Measurements from ENCODE around the gene GAS2. TPM values are rescaled to one million over a fixed set of nuclear protein-coding genes. Genes with fewer than 3 reads are reported as not detected.

The GAS2 gene
- total RNA-seq, 1 experiment from 2014 or later: 2.8 TPM

- no peak overlapping the region for H3K27ac ChIP-seq
- H2AFZ ChIP-seq: no peak overlapping the region
- H3K4me2 ChIP-seq: no peak overlapping the region
- no peaks in the 10 kb centered on the region for H3K9me3 ChIP-seq (ENCODE audit: insufficient read depth, low read depth)
- no TSS peak for BruUV-seq (replicated peaks)
- no peaks in the 10 kb centered on the region for H3K27me3 ChIP-seq (ENCODE audit: insufficient read depth, low read depth)
- no peaks in the 10 kb centered on the region for H3F3A ChIP-seq (ENCODE audit: insufficient read depth, low read depth)
- H3K4me1 ChIP-seq (replicated peaks; ENCODE audit: insufficient read depth): no peaks in the 10 kb centered on the region
- TF ChIP-seq EZH2 (IDR thresholded peaks at IDR 0.05; ENCODE audit: low read depth): no peak
- TF ChIP-seq, protein P1, sequence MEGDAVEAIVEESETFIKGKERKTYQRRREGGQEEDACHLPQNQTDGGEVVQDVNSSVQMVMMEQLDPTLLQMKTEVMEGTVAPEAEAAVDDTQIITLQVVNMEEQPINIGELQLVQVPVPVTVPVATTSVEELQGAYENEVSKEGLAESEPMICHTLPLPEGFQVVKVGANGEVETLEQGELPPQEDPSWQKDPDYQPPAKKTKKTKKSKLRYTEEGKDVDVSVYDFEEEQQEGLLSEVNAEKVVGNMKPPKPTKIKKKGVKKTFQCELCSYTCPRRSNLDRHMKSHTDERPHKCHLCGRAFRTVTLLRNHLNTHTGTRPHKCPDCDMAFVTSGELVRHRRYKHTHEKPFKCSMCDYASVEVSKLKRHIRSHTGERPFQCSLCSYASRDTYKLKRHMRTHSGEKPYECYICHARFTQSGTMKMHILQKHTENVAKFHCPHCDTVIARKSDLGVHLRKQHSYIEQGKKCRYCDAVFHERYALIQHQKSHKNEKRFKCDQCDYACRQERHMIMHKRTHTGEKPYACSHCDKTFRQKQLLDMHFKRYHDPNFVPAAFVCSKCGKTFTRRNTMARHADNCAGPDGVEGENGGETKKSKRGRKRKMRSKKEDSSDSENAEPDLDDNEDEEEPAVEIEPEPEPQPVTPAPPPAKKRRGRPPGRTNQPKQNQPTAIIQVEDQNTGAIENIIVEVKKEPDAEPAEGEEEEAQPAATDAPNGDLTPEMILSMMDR (conservative IDR thresholded peaks at IDR 0.05): no peak
- POLR2A ChIA-PET (ENCODE audit: unreplicated experiment): no interaction called here
- no peaks in the 10 kb centered on the region for H3K79me2 ChIP-seq (ENCODE audit: low read depth)
- no peak for DNase-seq
- intact Hi-C loops (cut with micrococcal nuclease; ENCODE audit: unreplicated experiment): no loop called here
- no peaks in the 10 kb centered on the region; the same call in 1 of the 2 replicates for H4K20me1 ChIP-seq (ENCODE audit: insufficient read depth)
- H3K36me3 ChIP-seq (ENCODE audit: low read depth): no peaks in the 10 kb centered on the region
- CTCF ChIA-PET: no interaction called here
- no peaks in the 10 kb centered on the region for H3K9me2 ChIP-seq (ENCODE audit: insufficient read depth)
- H3K4me3 ChIP-seq: no peak overlapping the region
These were observed 18.7 kb downstream of the GAS2 start for GRCh38 chr11:22685111-22685510.

DNA sequence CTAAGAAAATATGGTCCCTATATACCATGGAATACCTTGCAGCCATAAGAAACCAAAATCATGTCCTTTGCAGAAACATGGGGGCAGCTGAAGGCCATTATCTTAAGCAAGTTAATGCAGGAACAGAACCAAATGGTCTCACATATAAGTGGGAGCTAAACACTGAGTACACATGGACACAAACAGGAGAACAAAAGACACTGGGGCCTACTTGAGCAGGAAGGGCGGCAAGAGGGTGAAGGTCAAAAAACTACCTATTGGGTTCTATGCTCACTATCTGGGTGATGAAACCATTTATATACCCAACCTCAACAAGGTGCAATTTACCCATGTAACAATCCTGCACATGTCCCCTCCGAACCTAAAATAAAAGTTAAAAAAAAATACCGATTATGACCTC is 22.5 kb downstream of the GAS2 start:
- CTCF ChIA-PET: no interaction called here
- Histone ChIP-seq H3K27ac (no peak overlapping the region), H3K4me3 (no peak overlapping the region), H3F3A (ENCODE audit: insufficient read depth, low read depth) (no peaks in the 10 kb centered on the region), H3K4me1 (replicated peaks; ENCODE audit: insufficient read depth) (no peaks in the 10 kb centered on the region), H3K79me2 (ENCODE audit: low read depth) (no peaks in the 10 kb centered on the region), H4K20me1 (ENCODE audit: insufficient read depth) (no peaks in the 10 kb centered on the region; the same call in 1 of the 2 replicates), H2AFZ (no peak overlapping the region), H3K36me3 (ENCODE audit: low read depth) (no peaks in the 10 kb centered on the region), H3K9me2 (ENCODE audit: insufficient read depth) (no peaks in the 10 kb centered on the region), H3K4me2 (no peak overlapping the region), H3K9me3 (ENCODE audit: insufficient read depth, low read depth) (no peaks in the 10 kb centered on the region), H3K27me3 (ENCODE audit: insufficient read depth, low read depth) (no peaks in the 10 kb centered on the region)
- no peak for DNase-seq
- POLR2A ChIA-PET (ENCODE audit: unreplicated experiment): no interaction called here
- no TSS peak for BruUV-seq (replicated peaks)
- TF ChIP-seq EZH2 (IDR thresholded peaks at IDR 0.05; ENCODE audit: low read depth): no peak
- TF ChIP-seq, protein P1 (conservative IDR thresholded peaks at IDR 0.05): no peak
- intact Hi-C loops (cut with micrococcal nuclease; ENCODE audit: unreplicated experiment): no loop called here

- POLR2A ChIA-PET (ENCODE audit: unreplicated experiment): interaction anchor here (0.5 kb wide), 1 partner anchor 18 kb away, joined by 3 read pairs; no protein-coding TSS in a partner anchor
- Histone ChIP-seq H3K79me2 (ENCODE audit: low read depth) (no peaks in the 10 kb centered on the region), H3K4me3 (no peak overlapping the region), H3K9me2 (ENCODE audit: insufficient read depth) (no peaks in the 10 kb centered on the region), H3K4me1 (replicated peaks; ENCODE audit: insufficient read depth) (no peaks in the 10 kb centered on the region), H3K27ac (no peak overlapping the region), H3F3A (ENCODE audit: insufficient read depth, low read depth) (no peaks in the 10 kb centered on the region), H2AFZ (no peak overlapping the region), H4K20me1 (ENCODE audit: insufficient read depth) (no peaks in the 10 kb centered on the region; the same call in 1 of the 2 replicates), H3K36me3 (ENCODE audit: low read depth) (no peaks in the 10 kb centered on the region), H3K9me3 (ENCODE audit: insufficient read depth, low read depth) (no peaks in the 10 kb centered on the region), H3K27me3 (ENCODE audit: insufficient read depth, low read depth) (no peaks in the 10 kb centered on the region), H3K4me2 (no peak overlapping the region)
- CTCF ChIA-PET: no interaction called here
- no peak for TF ChIP-seq EZH2 (IDR thresholded peaks at IDR 0.05; ENCODE audit: low read depth)
- TF ChIP-seq, protein P1 (conservative IDR thresholded peaks at IDR 0.05): no peak
- no TSS peak for BruUV-seq (replicated peaks)
- no peak for DNase-seq
- intact Hi-C loops (cut with micrococcal nuclease; ENCODE audit: unreplicated experiment): no loop called here
These were observed 23.8 kb downstream of the GAS2 start for GRCh38 chr11:22690257-22690656.

All from PC-9 (cell line).